HepG2 (cell line): ENCODE data around the gene JMJD1C. TPM values are rescaled to one million over a fixed set of nuclear protein-coding genes. Genes with fewer than 3 reads are reported as not detected.

Source experiments
- ATAC-seq: fragments of 200-7000 bp; cut with Tn5 transposase; 3 replicates; pipeline ENCODE4 v1.9.1; 2020; ENCODE audit warnings: mild to moderate bottlenecking, moderate library complexity
- BruUV-seq: library from RNA; stranded (reverse); fragments of 400-500 nt; replicated peaks from 2 replicates; lab custom pipeline; 2021; lab: Mats Ljungman, UMichigan
- CTCF ChIA-PET: fragments of 300-600 bp; formaldehyde crosslinking; extraction: SDS; loops from one replicate; lab custom pipeline; 2021; ENCODE audit warnings: low total read pairs, inconsistent platforms, low intra/inter-chr PET ratio; lab: Yijun Ruan, JAX
- POLR2A ChIA-PET: fragments of 350-600 bp; sonication (Branson Sonifier 250); formaldehyde crosslinking; loops from one replicate; lab custom pipeline; 2020; ENCODE audit warnings: antibody characterized with exemption, inconsistent platforms; lab: Yijun Ruan, JAX
- DNase-seq: peaks from one replicate; pipeline ENCODE4 v3.0.0-alpha.2; 2015; ENCODE audit warnings: low spot score
- FAIRE-seq: peaks from 3 replicates; lab custom pipeline; 2011; peaks lifted over from hg19 to GRCh38; lab: Jason Lieb, UNC
- H2AFZ ChIP-seq: one replicate; pipeline ENCODE4 v1.6.1; 2011; ENCODE audit warnings: low read length, inconsistent platforms
- H3K27ac ChIP-seq: fragments of 300-600 bp; 3 replicates; pipeline ENCODE4 v1.8.0; 2011; ENCODE audit warnings: mixed run types, mild to moderate bottlenecking, mixed read lengths, low read length, inconsistent platforms; ENCODE audit not compliant: insufficient read depth; ENCODE audit errors: extremely low read length
- H3K27me3 ChIP-seq, 2 experiments: fragments of 200-600 bp in 1 of 2; 2 replicates in 1 of 2; 3 replicates in 1 of 2; pipeline versions ENCODE4 v1.6.0 to v1.8.0; 2011; ENCODE audit warnings: low read length in 2 of 2, mild to moderate bottlenecking in 2 of 2, moderate library complexity in 2 of 2, inconsistent platforms in 1 of 2; ENCODE audit not compliant: insufficient read depth in 2 of 2, control insufficient read depth in 1 of 2
- H3K36me3 ChIP-seq, 2 experiments: fragments of 200-600 bp in 1 of 2; replicated peaks in 1 of 2; 2 replicates in 1 of 2; 3 replicates in 1 of 2; pipeline versions ENCODE4 v1.5.1 to v1.8.0; 2011; ENCODE audit warnings: low read length in 2 of 2, inconsistent platforms in 1 of 2; ENCODE audit not compliant: insufficient read depth in 2 of 2, control insufficient read depth in 1 of 2
- H3K4me1 ChIP-seq: 2 replicates; pipeline ENCODE4 v1.5.1; 2012; ENCODE audit warnings: low read length, inconsistent platforms; ENCODE audit not compliant: insufficient read depth
- H3K4me2 ChIP-seq: 2 replicates; pipeline ENCODE4 v1.6.0; 2011; ENCODE audit warnings: low read depth, low read length, inconsistent platforms
- H3K4me3 ChIP-seq, 3 experiments: fragments of 200-600 bp in 1 of 3; sonication (generic), shearing (Covaris generic) in 1 of 3; replicated peaks in 1 of 3; 2 replicates each; pipeline ENCODE4 v1.5.1; 2011 to 2016; ENCODE audit warnings: low read length in 3 of 3, inconsistent platforms in 2 of 3, low read depth in 2 of 3, mild to moderate bottlenecking in 2 of 3, control low read depth in 1 of 3, mixed read lengths in 1 of 3; ENCODE audit not compliant: insufficient read depth in 1 of 3
- H3K79me2 ChIP-seq: one replicate; pipeline ENCODE4 v1.6.1; 2011; ENCODE audit warnings: low read length, inconsistent platforms; ENCODE audit not compliant: insufficient read depth
- H3K9ac ChIP-seq: 2 replicates; pipeline ENCODE4 v1.6.0; 2011; ENCODE audit warnings: mild to moderate bottlenecking, low read depth, low read length, inconsistent platforms; ENCODE audit not compliant: insufficient read depth
- H3K9me3 ChIP-seq: 2 replicates; pipeline ENCODE4 v1.5.1; 2012; ENCODE audit warnings: mild to moderate bottlenecking, low read length
- H4K20me1 ChIP-seq: 2 replicates; pipeline ENCODE4 v1.6.0; 2011; ENCODE audit warnings: inconsistent platforms, mild to moderate bottlenecking, low read length, moderate library complexity; ENCODE audit not compliant: insufficient read depth
- WGBS: methylation state at CpG from one replicate; pipeline ENCODE4 v1.1.6; 2017; ENCODE audit warnings: low lambda C conversion rate; 5-methylcytosine and 5-hydroxymethylcytosine counted together
- in situ Hi-C: cut with HindIII; loops from 2 replicates; pipeline ENCODE4 v1.10.0; 2017; ENCODE audit warnings: low pct_unique_long_range_greater_than_20kb; ENCODE audit not compliant: extremely low pct_ligation_motif_present
- intact Hi-C: fragments of 100-400 bp; cut with micrococcal nuclease; formaldehyde crosslinking; loops from one replicate; pipeline ENCODE4 v1.10.0; 2022; ENCODE audit not compliant: unreplicated experiment
- polyA plus RNA-seq, 8 experiments: library from polyadenylated mRNA; depleted of rRNA in 3 of 8; stranded (reverse) in 7 of 8; unstranded in 1 of 8; fragments of >200 nt; fragmentation: Illumina TruSeq in 4 of 8; extraction: Trizol in 4 of 8; gene quantifications; 2 replicates each; pipeline versions ENCODE4 v1.2.1 to v1.2.3, GENCODE V29; 2011 to 2016; ENCODE audit warnings: low read depth in 4 of 8, missing spikeins in 1 of 8, mixed read lengths in 1 of 8; ENCODE audit not compliant: insufficient read depth in 1 of 8
- total RNA-seq, 5 experiments: library from RNA; depleted of rRNA; stranded (reverse); fragments of >200 nt; fragmentation: Illumina TruSeq; extraction: Trizol; gene quantifications; 2 replicates each; pipeline ENCODE4 v1.2.3, GENCODE V29; 2016; ENCODE audit warnings: low read depth in 1 of 5
- TF ChIP-seq, protein P1 (sequence below): sonication (generic); formaldehyde crosslinking; IDR thresholded peaks from 2 replicates; pipeline ENCODE4 v1.4.0; 2020; ENCODE audit warnings: mild to moderate bottlenecking, missing genetic modification reagents

JMJD1C gene
- total and polyA plus RNA-seq, 2 of the 13 experiments (the other 11 are each of a cell fraction or from before 2014, with no cell fraction given) = 42.3 to 42.7 TPM

GRCh38 chr10:63438506-63439498 is 27.0 kb downstream of the JMJD1C start:
- Histone ChIP-seq H2AFZ (no peak overlapping the region), H3K9ac (no peak overlapping the region), H4K20me1 (peaks cover 9% of the 10 kb centered on the region; the same call in 1 of the 2 replicates), H3K4me1 (peaks cover 37% of the 10 kb centered on the region), H3K27me3 (no peaks in the 10 kb centered on the region), H3K4me2 (no peak overlapping the region), H3K9me3 (no peaks in the 10 kb centered on the region), H3K27ac (no peak overlapping the region), H3K36me3 (no peaks in the 10 kb centered on the region), H3K79me2 (peaks cover 94% of the 10 kb centered on the region), H3K4me3 (no peak overlapping the region)
- DNase-seq = no peak
- FAIRE-seq = no peak
- no peak for ATAC-seq
- 97% methylated on average over 8 of the region's 8 CpGs for WGBS
- intact Hi-C loops (no loop called here), in situ Hi-C loops (no loop called here)
- ChIA-PET POLR2A (no interaction called here), CTCF (no interaction called here)
- TF ChIP-seq, protein P1, sequence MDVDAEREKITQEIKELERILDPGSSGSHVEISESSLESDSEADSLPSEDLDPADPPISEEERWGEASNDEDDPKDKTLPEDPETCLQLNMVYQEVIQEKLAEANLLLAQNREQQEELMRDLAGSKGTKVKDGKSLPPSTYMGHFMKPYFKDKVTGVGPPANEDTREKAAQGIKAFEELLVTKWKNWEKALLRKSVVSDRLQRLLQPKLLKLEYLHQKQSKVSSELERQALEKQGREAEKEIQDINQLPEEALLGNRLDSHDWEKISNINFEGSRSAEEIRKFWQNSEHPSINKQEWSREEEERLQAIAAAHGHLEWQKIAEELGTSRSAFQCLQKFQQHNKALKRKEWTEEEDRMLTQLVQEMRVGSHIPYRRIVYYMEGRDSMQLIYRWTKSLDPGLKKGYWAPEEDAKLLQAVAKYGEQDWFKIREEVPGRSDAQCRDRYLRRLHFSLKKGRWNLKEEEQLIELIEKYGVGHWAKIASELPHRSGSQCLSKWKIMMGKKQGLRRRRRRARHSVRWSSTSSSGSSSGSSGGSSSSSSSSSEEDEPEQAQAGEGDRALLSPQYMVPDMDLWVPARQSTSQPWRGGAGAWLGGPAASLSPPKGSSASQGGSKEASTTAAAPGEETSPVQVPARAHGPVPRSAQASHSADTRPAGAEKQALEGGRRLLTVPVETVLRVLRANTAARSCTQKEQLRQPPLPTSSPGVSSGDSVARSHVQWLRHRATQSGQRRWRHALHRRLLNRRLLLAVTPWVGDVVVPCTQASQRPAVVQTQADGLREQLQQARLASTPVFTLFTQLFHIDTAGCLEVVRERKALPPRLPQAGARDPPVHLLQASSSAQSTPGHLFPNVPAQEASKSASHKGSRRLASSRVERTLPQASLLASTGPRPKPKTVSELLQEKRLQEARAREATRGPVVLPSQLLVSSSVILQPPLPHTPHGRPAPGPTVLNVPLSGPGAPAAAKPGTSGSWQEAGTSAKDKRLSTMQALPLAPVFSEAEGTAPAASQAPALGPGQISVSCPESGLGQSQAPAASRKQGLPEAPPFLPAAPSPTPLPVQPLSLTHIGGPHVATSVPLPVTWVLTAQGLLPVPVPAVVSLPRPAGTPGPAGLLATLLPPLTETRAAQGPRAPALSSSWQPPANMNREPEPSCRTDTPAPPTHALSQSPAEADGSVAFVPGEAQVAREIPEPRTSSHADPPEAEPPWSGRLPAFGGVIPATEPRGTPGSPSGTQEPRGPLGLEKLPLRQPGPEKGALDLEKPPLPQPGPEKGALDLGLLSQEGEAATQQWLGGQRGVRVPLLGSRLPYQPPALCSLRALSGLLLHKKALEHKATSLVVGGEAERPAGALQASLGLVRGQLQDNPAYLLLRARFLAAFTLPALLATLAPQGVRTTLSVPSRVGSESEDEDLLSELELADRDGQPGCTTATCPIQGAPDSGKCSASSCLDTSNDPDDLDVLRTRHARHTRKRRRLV = no peak
- BruUV-seq = no TSS peak
